ENCODE results near the gene FRMD6. TPM values are rescaled to one million over a fixed set of nuclear protein-coding genes. Genes with fewer than 3 reads are reported as not detected.

FRMD6 gene
- total RNA-seq, 2 donors from 2014 or later: 10.2 to 11.2 TPM

- TF ChIP-seq POLR2A (IDR thresholded peaks at IDR 0.05) (no peak), CTCF (IDR thresholded peaks at IDR 0.05) (no peak)
- Histone ChIP-seq H3K36me3 (replicated peaks in 1 of 2; ENCODE audit: insufficient read depth in 1 of 2, low read depth in 2 of 2) (no peaks in the 10 kb centered on the region), H3K4me1 (no peaks in the 10 kb centered on the region), H3K9me3 (no peaks in the 10 kb centered on the region), H3K4me3 (no peak overlapping the region), H3K27me3 (no peaks in the 10 kb centered on the region), H3K27ac (no peak overlapping the region)
- intact Hi-C loops (cut with DNase I): no loop called here
- 77 to 83% methylated on average over 2 of the region's 2 CpGs for WGBS, 2 donors
- no peak for DNase-seq
- ATAC-seq: no peak
Observed at GRCh38 chr14:51703787-51704186, 52.1 kb downstream of the FRMD6 start.

GRCh38 chr14:51704545-51704944 is 52.8 kb downstream of the FRMD6 start:
- Histone ChIP-seq H3K4me1 (no peaks in the 10 kb centered on the region), H3K27me3 (no peaks in the 10 kb centered on the region), H3K9me3 (no peaks in the 10 kb centered on the region), H3K4me3 (no peak overlapping the region), H3K36me3 (replicated peaks in 1 of 2; ENCODE audit: insufficient read depth in 1 of 2, low read depth in 2 of 2) (no peaks in the 10 kb centered on the region), H3K27ac (no peak overlapping the region)
- DNase-seq (no peak), ATAC-seq (no peak)
- TF ChIP-seq POLR2A (IDR thresholded peaks at IDR 0.05) (no peak), CTCF (IDR thresholded peaks at IDR 0.05) (no peak)
- WGBS, 2 donors: 75 to 92% methylated on average over 3 of the region's 3 CpGs
- intact Hi-C loops (cut with DNase I): no loop called here

GRCh38 chr14:51707327-51707726 is 55.6 kb downstream of the FRMD6 start:
- H3K27ac ChIP-seq: no peak overlapping the region
- no peaks in the 10 kb centered on the region for H3K9me3 ChIP-seq
- DNase-seq (no peak), ATAC-seq (no peak)
- H3K4me3 ChIP-seq: no peak overlapping the region
- H3K36me3 ChIP-seq (replicated peaks in 1 of 2; ENCODE audit: insufficient read depth in 1 of 2, low read depth in 2 of 2): no peaks in the 10 kb centered on the region
- no peaks in the 10 kb centered on the region for H3K4me1 ChIP-seq
- intact Hi-C loops (cut with DNase I): no loop called here
- no peaks in the 10 kb centered on the region for H3K27me3 ChIP-seq
- 65 to 74% methylated on average over 2 of the region's 2 CpGs for WGBS, 2 donors
- TF ChIP-seq CTCF (IDR thresholded peaks at IDR 0.05): no peak
- no peak for TF ChIP-seq POLR2A (IDR thresholded peaks at IDR 0.05)

- H3K9me3 ChIP-seq: no peaks in the 10 kb centered on the region
- intact Hi-C loops (cut with DNase I): no loop called here
- DNase-seq: no peak
- 58 to 63% methylated on average over 2 of the region's 2 CpGs for WGBS, 2 donors
- TF ChIP-seq CTCF (IDR thresholded peaks at IDR 0.05) (no peak), POLR2A (IDR thresholded peaks at IDR 0.05) (no peak)
- H3K27ac ChIP-seq: no peak overlapping the region
- no peak overlapping the region for H3K4me3 ChIP-seq
- H3K4me1 ChIP-seq: no peaks in the 10 kb centered on the region
- no peak for ATAC-seq
- no peaks in the 10 kb centered on the region for H3K27me3 ChIP-seq
- peaks cover 0 to 2% of the 10 kb centered on the region in 2 donors for H3K36me3 ChIP-seq (replicated peaks in 1 of 2; ENCODE audit: insufficient read depth in 1 of 2, low read depth in 2 of 2)
Observed at GRCh38 chr14:51711505-51711904, 59.8 kb downstream of the FRMD6 start.

- H3K27me3 ChIP-seq: no peaks in the 10 kb centered on the region
- H3K36me3 ChIP-seq (replicated peaks in 1 of 2; ENCODE audit: insufficient read depth in 1 of 2, low read depth in 2 of 2): peaks cover 0 to 2% of the 10 kb centered on the region in 2 donors
- no peak for DNase-seq
- WGBS, 2 donors: 79 to 84% methylated on average over 7 of the region's 7 CpGs
- intact Hi-C loops (cut with DNase I): no loop called here
- H3K27ac ChIP-seq: no peak overlapping the region
- no peak for ATAC-seq
- no peaks in the 10 kb centered on the region for H3K4me1 ChIP-seq
- no peak overlapping the region for H3K4me3 ChIP-seq
- H3K9me3 ChIP-seq: no peaks in the 10 kb centered on the region
- TF ChIP-seq POLR2A (IDR thresholded peaks at IDR 0.05) (no peak), CTCF (IDR thresholded peaks at IDR 0.05) (no peak)
Observed at GRCh38 chr14:51715250-51715649, 63.5 kb downstream of the FRMD6 start.
